Measurements from ENCODE around the gene HES5. TPM values are rescaled to one million over a fixed set of nuclear protein-coding genes. Genes with fewer than 3 reads are reported as not detected.
A peak's percentile ranks its signal among the peaks of the same experiment; 100 is the strongest.

The HES5 gene
- total and polyA plus RNA-seq, 7 experiments from 2014 or later = not detected

GRCh38 chr1:2496087-2496622 is 33.9 kb downstream of the HES5 start:
- Mint-ChIP-seq H3K27ac (peak overlapping the region in 3 of 9 donors; percentile 38 to 57 (median 38)), H3K4me3 (no peak overlapping the region), H3K27me3 (no peaks in the 10 kb centered on the region), H3K4me1 (peaks cover 13 to 31% (median 24%) of the 10 kb centered on the region in 7 donors), H3K36me3 (no peaks in the 10 kb centered on the region), H3K9me3 (peaks cover 0 to under 1% (median 0%) of the 10 kb centered on the region in 11 donors)
- DNase-seq (no peak), ATAC-seq (peak; percentile 31)
- ChIA-PET POLR2A (no interaction called here), CTCF (no interaction called here)
- Histone ChIP-seq H3K9me3 (ENCODE audit: control insufficient read depth in 2 of 3, low read length in 3 of 3) (no peaks in the 10 kb centered on the region), H3K27me3 (ENCODE audit: control insufficient read depth in 2 of 2, insufficient read depth in 2 of 2, low read length in 2 of 2) (no peaks in the 10 kb centered on the region), H3K4me3 (ENCODE audit: low read length) (no peak overlapping the region), H3K27ac (ENCODE audit: low read depth, low read length) (no peak overlapping the region), H3K4me1 (ENCODE audit: control insufficient read depth in 2 of 2, insufficient read depth in 2 of 2, low read length in 2 of 2) (peaks cover 24 to 40% of the 10 kb centered on the region in 2 donors), H3K36me3 (ENCODE audit: control insufficient read depth in 2 of 3, insufficient read depth in 3 of 3, low read length in 3 of 3) (no peaks in the 10 kb centered on the region)
- intact Hi-C loops (cut with micrococcal nuclease) = no loop called here

DNA sequence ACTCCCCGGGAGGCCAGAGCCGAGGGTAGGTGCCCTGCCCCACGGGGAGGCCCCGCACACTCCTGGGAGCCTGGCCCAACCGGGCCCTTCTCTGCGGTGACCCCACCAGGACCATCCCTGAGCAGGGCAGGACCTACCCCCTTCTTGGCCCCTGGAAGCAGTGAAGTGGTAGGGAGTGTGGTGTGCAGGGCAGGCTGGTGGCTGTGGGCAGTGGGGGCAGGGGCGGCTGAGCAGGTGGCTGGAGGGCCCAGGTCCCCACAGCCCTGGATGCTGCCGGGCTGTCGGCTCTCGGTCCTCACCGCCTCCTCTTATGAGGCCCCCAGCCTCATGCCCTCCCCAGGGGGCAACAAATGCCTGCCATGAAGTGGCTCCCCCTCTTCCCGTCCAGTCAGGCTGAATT is 34.5 kb downstream of the HES5 start:
- Mint-ChIP-seq H3K27ac (no peak overlapping the region), H3K27me3 (no peaks in the 10 kb centered on the region), H3K36me3 (no peaks in the 10 kb centered on the region), H3K9me3 (peaks cover 0 to 2% (median 0%) of the 10 kb centered on the region in 11 donors), H3K4me3 (no peak overlapping the region), H3K4me1 (peaks cover 13 to 31% (median 24%) of the 10 kb centered on the region in 7 donors)
- DNase-seq (no peak), ATAC-seq (no peak)
- CTCF ChIA-PET = no interaction called here
- H3K4me1 ChIP-seq (ENCODE audit: control insufficient read depth in 2 of 2, insufficient read depth in 2 of 2, low read length in 2 of 2) = peaks cover 24 to 40% of the 10 kb centered on the region in 2 donors
- intact Hi-C loops (cut with micrococcal nuclease) = no loop called here
- H3K27me3 ChIP-seq (ENCODE audit: control insufficient read depth in 2 of 2, insufficient read depth in 2 of 2, low read length in 2 of 2) = no peaks in the 10 kb centered on the region
- no peak overlapping the region for H3K27ac ChIP-seq (ENCODE audit: low read depth, low read length)
- no peak overlapping the region for H3K4me3 ChIP-seq (ENCODE audit: low read length)
- POLR2A ChIA-PET = no interaction called here
- no peaks in the 10 kb centered on the region for H3K36me3 ChIP-seq (ENCODE audit: control insufficient read depth in 2 of 3, insufficient read depth in 3 of 3, low read length in 3 of 3)
- H3K9me3 ChIP-seq (ENCODE audit: control insufficient read depth in 2 of 3, low read length in 3 of 3) = no peaks in the 10 kb centered on the region

DNA sequence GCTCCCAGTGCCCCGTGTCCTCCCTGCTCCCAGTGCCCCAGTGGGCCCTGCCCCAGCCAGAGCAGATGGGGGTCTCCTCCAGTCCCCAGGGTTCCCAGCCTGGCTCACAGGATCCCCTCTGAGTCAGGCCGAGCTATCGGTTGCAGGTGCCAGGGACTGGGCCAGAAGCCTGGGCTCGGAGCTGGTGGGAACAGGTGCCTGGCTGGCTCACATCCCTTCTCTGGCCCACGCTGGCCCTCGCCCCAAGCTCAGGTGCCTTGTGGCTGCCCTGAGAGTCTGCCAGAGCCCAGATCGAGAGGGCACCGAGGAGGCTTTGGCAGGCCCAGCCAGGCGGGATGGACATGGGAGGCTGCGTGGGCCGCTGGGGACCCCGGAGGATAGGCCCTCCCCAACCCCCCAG is 35.0 kb downstream of the HES5 start:
- Mint-ChIP-seq H3K27me3 (no peaks in the 10 kb centered on the region), H3K4me3 (peak overlapping the region in 1 of 10 donors; percentile 9), H3K36me3 (no peaks in the 10 kb centered on the region), H3K9me3 (peaks cover 0 to 2% (median 0%) of the 10 kb centered on the region in 11 donors), H3K27ac (no peak overlapping the region), H3K4me1 (peaks cover 8 to 28% (median 19%) of the 10 kb centered on the region in 7 donors)
- ChIA-PET POLR2A (interaction anchor here (0.7 kb wide), 1 partner anchor 53 kb away, joined by 3 read pairs; no protein-coding TSS in a partner anchor), CTCF (no interaction called here)
- Histone ChIP-seq H3K4me3 (ENCODE audit: low read length) (no peak overlapping the region), H3K27me3 (ENCODE audit: control insufficient read depth in 2 of 2, insufficient read depth in 2 of 2, low read length in 2 of 2) (no peaks in the 10 kb centered on the region), H3K9me3 (ENCODE audit: control insufficient read depth in 2 of 3, low read length in 3 of 3) (no peaks in the 10 kb centered on the region), H3K4me1 (ENCODE audit: control insufficient read depth in 2 of 2, insufficient read depth in 2 of 2, low read length in 2 of 2) (peaks cover 19 to 36% of the 10 kb centered on the region in 2 donors), H3K27ac (ENCODE audit: low read depth, low read length) (no peak overlapping the region), H3K36me3 (ENCODE audit: control insufficient read depth in 2 of 3, insufficient read depth in 3 of 3, low read length in 3 of 3) (no peaks in the 10 kb centered on the region)
- intact Hi-C loops (cut with micrococcal nuclease) = no loop called here
- ATAC-seq (no peak), DNase-seq (no peak)

DNA sequence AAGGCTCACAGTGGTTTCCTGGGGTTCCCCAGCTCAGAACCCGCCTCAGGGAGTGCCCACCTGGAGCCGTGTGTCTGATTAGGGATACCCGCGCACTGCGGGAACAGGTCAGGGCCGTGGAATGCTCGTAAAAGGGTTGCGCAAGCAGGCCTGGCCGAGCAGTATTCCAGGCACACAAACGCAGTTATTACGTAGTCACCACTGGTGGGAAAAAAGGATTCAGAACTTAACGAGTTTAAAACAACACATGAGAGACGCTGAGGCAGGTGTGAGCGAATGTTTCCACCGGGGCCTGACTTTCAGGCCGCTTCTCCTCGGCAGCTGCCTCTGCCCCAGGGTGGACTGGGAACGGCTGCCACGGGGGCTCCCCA is 35.8 kb downstream of the HES5 start:
- no peak overlapping the region for H3K4me3 ChIP-seq (ENCODE audit: low read length)
- intact Hi-C loops (cut with micrococcal nuclease) = no loop called here
- ChIA-PET POLR2A (interaction anchor here (1.1 to 1.6 kb wide), 2 partner anchors 9 to 30 kb away, joined by 3 to 5 read pairs; no protein-coding TSS in a partner anchor), CTCF (no interaction called here)
- Mint-ChIP-seq H3K4me1 (peaks cover 5 to 22% (median 15%) of the 10 kb centered on the region in 7 donors), H3K36me3 (peaks cover 0 to 5% (median 3%) of the 10 kb centered on the region in 5 donors), H3K9me3 (peaks cover 0 to 3% (median 0%) of the 10 kb centered on the region in 11 donors), H3K27me3 (no peaks in the 10 kb centered on the region), H3K4me3 (no peak overlapping the region), H3K27ac (peak overlapping the region in 4 of 9 donors; percentile 10 to 67 (median 57))
- peaks cover 12 to 29% of the 10 kb centered on the region in 2 donors for H3K4me1 ChIP-seq (ENCODE audit: control insufficient read depth in 2 of 2, insufficient read depth in 2 of 2, low read length in 2 of 2)
- H3K27ac ChIP-seq (ENCODE audit: low read depth, low read length) = no peak overlapping the region
- peaks cover 0 to under 1% (median 0%) of the 10 kb centered on the region in 3 experiments for H3K36me3 ChIP-seq (ENCODE audit: control insufficient read depth in 2 of 3, insufficient read depth in 3 of 3, low read length in 3 of 3)
- ATAC-seq = no peak
- no peak for DNase-seq
- no peaks in the 10 kb centered on the region for H3K27me3 ChIP-seq (ENCODE audit: control insufficient read depth in 2 of 2, insufficient read depth in 2 of 2, low read length in 2 of 2)
- peaks cover 0 to under 1% (median 0%) of the 10 kb centered on the region in 3 experiments for H3K9me3 ChIP-seq (ENCODE audit: control insufficient read depth in 2 of 3, low read length in 3 of 3)

GRCh38 chr1:2493691-2494322 is 36.3 kb downstream of the HES5 start:
- H3K27ac Mint-ChIP-seq = peak overlapping the region in 4 of 9 donors; percentile 10 to 67 (median 57)
- ATAC-seq = peak; percentile 40

DNA sequence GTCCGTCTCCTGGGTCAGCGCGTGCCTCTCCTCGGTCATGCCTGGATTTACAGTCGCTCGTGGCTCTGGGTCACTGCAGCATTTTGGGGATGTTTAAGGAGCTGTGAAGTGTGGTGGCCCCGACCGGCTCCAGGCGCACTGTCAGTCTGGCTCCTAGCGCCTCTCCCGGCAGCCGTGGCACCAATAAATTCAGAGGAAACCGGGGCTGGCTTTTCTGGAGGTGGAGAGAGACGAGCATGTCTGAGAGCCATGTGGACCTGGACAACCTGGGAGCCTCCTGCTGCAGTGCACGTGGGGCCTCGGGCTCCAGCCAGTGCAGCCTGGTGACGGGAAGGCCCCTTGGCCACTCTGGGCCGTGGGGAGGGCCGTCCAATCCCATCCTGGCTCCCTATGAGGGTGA is 36.8 kb downstream of the HES5 start:
- Mint-ChIP-seq H3K36me3 (peaks cover 9 to 14% (median 13%) of the 10 kb centered on the region in 5 donors), H3K27me3 (no peaks in the 10 kb centered on the region), H3K4me3 (peak overlapping the region in 1 of 10 donors; percentile 48), H3K27ac (no peak overlapping the region), H3K9me3 (peaks cover 0 to 14% (median 8%) of the 10 kb centered on the region in 11 donors), H3K4me1 (peaks cover 5 to 20% (median 15%) of the 10 kb centered on the region in 7 donors)
- Histone ChIP-seq H3K36me3 (ENCODE audit: control insufficient read depth in 2 of 3, insufficient read depth in 3 of 3, low read length in 3 of 3) (peaks cover 0 to 7% (median 0%) of the 10 kb centered on the region in 3 experiments), H3K27ac (ENCODE audit: low read depth, low read length) (no peak overlapping the region), H3K27me3 (ENCODE audit: control insufficient read depth in 2 of 2, insufficient read depth in 2 of 2, low read length in 2 of 2) (no peaks in the 10 kb centered on the region), H3K4me3 (ENCODE audit: low read length) (no peak overlapping the region), H3K9me3 (ENCODE audit: control insufficient read depth in 2 of 3, low read length in 3 of 3) (peaks cover 0 to 11% (median 0%) of the 10 kb centered on the region in 3 experiments), H3K4me1 (ENCODE audit: control insufficient read depth in 2 of 2, insufficient read depth in 2 of 2, low read length in 2 of 2) (peaks cover 11 to 25% of the 10 kb centered on the region in 2 donors)
- ATAC-seq = no peak
- intact Hi-C loops (cut with micrococcal nuclease) = no loop called here
- POLR2A ChIA-PET = interaction anchor here (1.1 to 1.6 kb wide), 2 partner anchors 10 to 31 kb away, joined by 3 to 5 read pairs; no protein-coding TSS in a partner anchor
- CTCF ChIA-PET = no interaction called here
- DNase-seq = no peak

More at GRCh38 chr1:2493691-2494322, 36.3 kb downstream of the HES5 start:
- H3K36me3 ChIP-seq (ENCODE audit: control insufficient read depth in 2 of 3, insufficient read depth in 3 of 3, low read length in 3 of 3) = peaks cover 0 to 5% (median 0%) of the 10 kb centered on the region in 3 experiments
- Mint-ChIP-seq H3K27me3 (no peaks in the 10 kb centered on the region), H3K36me3 (peaks cover 4 to 10% (median 8%) of the 10 kb centered on the region in 5 donors), H3K4me3 (peak overlapping the region in 1 of 10 donors; percentile 48), H3K4me1 (peaks cover 5 to 20% (median 15%) of the 10 kb centered on the region in 7 donors), H3K9me3 (peaks cover 0 to 8% (median 4%) of the 10 kb centered on the region in 11 donors)
- intact Hi-C loops (cut with micrococcal nuclease) = no loop called here
- DNase-seq = peak in 1 of 9 donors; percentile 24
- CTCF ChIA-PET = no interaction called here
- POLR2A ChIA-PET = interaction anchor here (1.1 to 1.6 kb wide), 2 partner anchors 10 to 30 kb away, joined by 3 to 5 read pairs; no protein-coding TSS in a partner anchor
- no peaks in the 10 kb centered on the region for H3K27me3 ChIP-seq (ENCODE audit: control insufficient read depth in 2 of 2, insufficient read depth in 2 of 2, low read length in 2 of 2)
- peaks cover 0 to 5% (median 0%) of the 10 kb centered on the region in 3 experiments for H3K9me3 ChIP-seq (ENCODE audit: control insufficient read depth in 2 of 3, low read length in 3 of 3)
- no peak overlapping the region for H3K4me3 ChIP-seq (ENCODE audit: low read length)
- H3K4me1 ChIP-seq (ENCODE audit: control insufficient read depth in 2 of 2, insufficient read depth in 2 of 2, low read length in 2 of 2) = peaks cover 11 to 25% of the 10 kb centered on the region in 2 donors
- H3K27ac ChIP-seq (ENCODE audit: low read depth, low read length) = no peak overlapping the region
